Body of pancreas (tissue), 4 donors: Measurements from ENCODE around the gene TMEM217.

ENCODE experiments used
- POLR2A ChIP-seq, 3 donors: fragments of 450-650 bp; IDR thresholded peaks; one replicate each; pipeline ENCODE4 v1.6.1; 2016; ENCODE audit warnings: antibody characterized with exemption in 3 of 3, mild to moderate bottlenecking in 2 of 3
- TF ChIP-seq, protein P1 (sequence below), 7 experiments: fragments of 450-650 bp in 4 of 7; fragments of 200-600 bp in 3 of 7; sonication (generic) in 3 of 7; IDR thresholded peaks; one replicate each; pipeline ENCODE4 v1.5.1; 2016 to 2019; ENCODE audit warnings: antibody characterized with exemption in 7 of 7

GRCh38 chr6:37306624-37307222 is 48.8 kb upstream of the TMEM217 start:
- TF ChIP-seq, protein P1, sequence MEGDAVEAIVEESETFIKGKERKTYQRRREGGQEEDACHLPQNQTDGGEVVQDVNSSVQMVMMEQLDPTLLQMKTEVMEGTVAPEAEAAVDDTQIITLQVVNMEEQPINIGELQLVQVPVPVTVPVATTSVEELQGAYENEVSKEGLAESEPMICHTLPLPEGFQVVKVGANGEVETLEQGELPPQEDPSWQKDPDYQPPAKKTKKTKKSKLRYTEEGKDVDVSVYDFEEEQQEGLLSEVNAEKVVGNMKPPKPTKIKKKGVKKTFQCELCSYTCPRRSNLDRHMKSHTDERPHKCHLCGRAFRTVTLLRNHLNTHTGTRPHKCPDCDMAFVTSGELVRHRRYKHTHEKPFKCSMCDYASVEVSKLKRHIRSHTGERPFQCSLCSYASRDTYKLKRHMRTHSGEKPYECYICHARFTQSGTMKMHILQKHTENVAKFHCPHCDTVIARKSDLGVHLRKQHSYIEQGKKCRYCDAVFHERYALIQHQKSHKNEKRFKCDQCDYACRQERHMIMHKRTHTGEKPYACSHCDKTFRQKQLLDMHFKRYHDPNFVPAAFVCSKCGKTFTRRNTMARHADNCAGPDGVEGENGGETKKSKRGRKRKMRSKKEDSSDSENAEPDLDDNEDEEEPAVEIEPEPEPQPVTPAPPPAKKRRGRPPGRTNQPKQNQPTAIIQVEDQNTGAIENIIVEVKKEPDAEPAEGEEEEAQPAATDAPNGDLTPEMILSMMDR (IDR thresholded peaks at IDR 0.05): no peak
- TF ChIP-seq POLR2A (IDR thresholded peaks at IDR 0.05): no peak
